ENCODE measurements around the gene SDSL.

The SDSL gene

DNA sequence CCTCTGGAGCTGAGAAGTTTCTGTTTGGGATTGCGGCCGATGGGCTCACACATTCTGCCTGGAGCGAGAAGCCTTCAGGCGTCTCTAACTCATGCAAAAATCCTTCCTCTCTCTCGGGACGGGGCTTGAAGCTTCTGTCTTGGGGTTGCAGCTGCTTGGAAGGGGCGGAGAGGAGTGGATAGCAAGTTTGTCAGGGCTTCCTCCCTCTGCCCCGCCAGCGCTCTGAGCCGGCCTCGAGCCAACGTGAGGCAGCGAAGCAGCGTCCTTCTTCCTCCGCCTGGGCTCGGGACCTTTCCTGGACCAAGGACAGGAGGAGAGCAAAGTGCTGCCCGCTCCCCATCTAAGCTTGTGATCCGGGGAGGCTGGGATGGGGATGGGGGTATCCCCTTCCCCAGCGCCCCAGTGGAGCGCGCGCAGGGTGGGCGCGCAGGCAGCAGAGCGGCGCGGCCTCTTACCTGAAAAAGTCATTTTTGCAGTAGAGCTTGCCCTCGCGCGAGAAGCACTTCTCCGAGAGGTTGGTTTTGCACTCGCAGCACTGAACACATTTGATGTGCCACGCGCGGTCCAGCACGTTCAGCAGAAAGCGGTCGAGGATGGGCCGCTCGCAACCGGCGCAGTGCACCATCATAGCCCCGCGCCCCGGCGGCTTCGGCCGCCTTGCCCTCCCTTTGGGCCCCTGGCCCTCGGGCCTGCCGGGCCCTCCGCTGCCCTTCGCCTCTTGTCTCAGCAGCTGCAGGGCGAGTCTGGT is 48.9 kb downstream of the SDSL start:
- TF ChIP-seq ISL1 (CRISPR knock-in tag; IDR thresholded peaks at IDR 0.05): no peak
- TF ChIP-seq, protein P1, sequence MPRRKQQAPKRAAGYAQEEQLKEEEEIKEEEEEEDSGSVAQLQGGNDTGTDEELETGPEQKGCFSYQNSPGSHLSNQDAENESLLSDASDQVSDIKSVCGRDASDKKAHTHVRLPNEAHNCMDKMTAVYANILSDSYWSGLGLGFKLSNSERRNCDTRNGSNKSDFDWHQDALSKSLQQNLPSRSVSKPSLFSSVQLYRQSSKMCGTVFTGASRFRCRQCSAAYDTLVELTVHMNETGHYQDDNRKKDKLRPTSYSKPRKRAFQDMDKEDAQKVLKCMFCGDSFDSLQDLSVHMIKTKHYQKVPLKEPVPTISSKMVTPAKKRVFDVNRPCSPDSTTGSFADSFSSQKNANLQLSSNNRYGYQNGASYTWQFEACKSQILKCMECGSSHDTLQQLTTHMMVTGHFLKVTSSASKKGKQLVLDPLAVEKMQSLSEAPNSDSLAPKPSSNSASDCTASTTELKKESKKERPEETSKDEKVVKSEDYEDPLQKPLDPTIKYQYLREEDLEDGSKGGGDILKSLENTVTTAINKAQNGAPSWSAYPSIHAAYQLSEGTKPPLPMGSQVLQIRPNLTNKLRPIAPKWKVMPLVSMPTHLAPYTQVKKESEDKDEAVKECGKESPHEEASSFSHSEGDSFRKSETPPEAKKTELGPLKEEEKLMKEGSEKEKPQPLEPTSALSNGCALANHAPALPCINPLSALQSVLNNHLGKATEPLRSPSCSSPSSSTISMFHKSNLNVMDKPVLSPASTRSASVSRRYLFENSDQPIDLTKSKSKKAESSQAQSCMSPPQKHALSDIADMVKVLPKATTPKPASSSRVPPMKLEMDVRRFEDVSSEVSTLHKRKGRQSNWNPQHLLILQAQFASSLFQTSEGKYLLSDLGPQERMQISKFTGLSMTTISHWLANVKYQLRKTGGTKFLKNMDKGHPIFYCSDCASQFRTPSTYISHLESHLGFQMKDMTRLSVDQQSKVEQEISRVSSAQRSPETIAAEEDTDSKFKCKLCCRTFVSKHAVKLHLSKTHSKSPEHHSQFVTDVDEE (CRISPR knock-in tag; IDR thresholded peaks at IDR 0.05): no peak
- TF ChIP-seq, protein P2, sequence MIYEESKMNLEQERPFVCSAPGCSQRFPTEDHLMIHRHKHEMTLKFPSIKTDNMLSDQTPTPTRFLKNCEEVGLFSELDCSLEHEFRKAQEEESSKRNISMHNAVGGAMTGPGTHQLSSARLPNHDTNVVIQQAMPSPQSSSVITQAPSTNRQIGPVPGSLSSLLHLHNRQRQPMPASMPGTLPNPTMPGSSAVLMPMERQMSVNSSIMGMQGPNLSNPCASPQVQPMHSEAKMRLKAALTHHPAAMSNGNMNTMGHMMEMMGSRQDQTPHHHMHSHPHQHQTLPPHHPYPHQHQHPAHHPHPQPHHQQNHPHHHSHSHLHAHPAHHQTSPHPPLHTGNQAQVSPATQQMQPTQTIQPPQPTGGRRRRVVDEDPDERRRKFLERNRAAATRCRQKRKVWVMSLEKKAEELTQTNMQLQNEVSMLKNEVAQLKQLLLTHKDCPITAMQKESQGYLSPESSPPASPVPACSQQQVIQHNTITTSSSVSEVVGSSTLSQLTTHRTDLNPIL (CRISPR knock-in tag; IDR thresholded peaks at IDR 0.05; ENCODE audit: low read depth): no peak
- TF ChIP-seq, protein P3, sequence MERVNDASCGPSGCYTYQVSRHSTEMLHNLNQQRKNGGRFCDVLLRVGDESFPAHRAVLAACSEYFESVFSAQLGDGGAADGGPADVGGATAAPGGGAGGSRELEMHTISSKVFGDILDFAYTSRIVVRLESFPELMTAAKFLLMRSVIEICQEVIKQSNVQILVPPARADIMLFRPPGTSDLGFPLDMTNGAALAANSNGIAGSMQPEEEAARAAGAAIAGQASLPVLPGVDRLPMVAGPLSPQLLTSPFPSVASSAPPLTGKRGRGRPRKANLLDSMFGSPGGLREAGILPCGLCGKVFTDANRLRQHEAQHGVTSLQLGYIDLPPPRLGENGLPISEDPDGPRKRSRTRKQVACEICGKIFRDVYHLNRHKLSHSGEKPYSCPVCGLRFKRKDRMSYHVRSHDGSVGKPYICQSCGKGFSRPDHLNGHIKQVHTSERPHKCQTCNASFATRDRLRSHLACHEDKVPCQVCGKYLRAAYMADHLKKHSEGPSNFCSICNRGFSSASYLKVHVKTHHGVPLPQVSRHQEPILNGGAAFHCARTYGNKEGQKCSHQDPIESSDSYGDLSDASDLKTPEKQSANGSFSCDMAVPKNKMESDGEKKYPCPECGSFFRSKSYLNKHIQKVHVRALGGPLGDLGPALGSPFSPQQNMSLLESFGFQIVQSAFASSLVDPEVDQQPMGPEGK (CRISPR knock-in tag; IDR thresholded peaks at IDR 0.05; ENCODE audit: borderline replicate concordance): no peak
- TF ChIP-seq GLIS3 (CRISPR knock-in tag; IDR thresholded peaks at IDR 0.05): no peak
- TF ChIP-seq, protein P4, sequence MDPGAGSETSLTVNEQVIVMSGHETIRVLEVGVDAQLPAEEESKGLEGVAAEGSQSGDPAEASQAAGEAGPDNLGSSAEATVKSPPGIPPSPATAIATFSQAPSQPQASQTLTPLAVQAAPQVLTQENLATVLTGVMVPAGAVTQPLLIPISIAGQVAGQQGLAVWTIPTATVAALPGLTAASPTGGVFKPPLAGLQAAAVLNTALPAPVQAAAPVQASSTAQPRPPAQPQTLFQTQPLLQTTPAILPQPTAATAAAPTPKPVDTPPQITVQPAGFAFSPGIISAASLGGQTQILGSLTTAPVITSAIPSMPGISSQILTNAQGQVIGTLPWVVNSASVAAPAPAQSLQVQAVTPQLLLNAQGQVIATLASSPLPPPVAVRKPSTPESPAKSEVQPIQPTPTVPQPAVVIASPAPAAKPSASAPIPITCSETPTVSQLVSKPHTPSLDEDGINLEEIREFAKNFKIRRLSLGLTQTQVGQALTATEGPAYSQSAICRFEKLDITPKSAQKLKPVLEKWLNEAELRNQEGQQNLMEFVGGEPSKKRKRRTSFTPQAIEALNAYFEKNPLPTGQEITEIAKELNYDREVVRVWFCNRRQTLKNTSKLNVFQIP (CRISPR knock-in tag; IDR thresholded peaks at IDR 0.05; ENCODE audit: borderline replicate concordance, low read depth): no peak
- TF ChIP-seq CSRNP3 (CRISPR knock-in tag; IDR thresholded peaks at IDR 0.05): no peak
- TF ChIP-seq ZFP3 (CRISPR knock-in tag; IDR thresholded peaks at IDR 0.05): no peak
- no peak for TF ChIP-seq ZNF70 (CRISPR knock-in tag; IDR thresholded peaks at IDR 0.05)
- TF ChIP-seq BACH2 (CRISPR knock-in tag; IDR thresholded peaks at IDR 0.05; ENCODE audit: borderline replicate concordance): no peak
- TF ChIP-seq CSDC2 (CRISPR knock-in tag; IDR thresholded peaks at IDR 0.05): no peak
- TF ChIP-seq SNAI2 (CRISPR knock-in tag; IDR thresholded peaks at IDR 0.05): no peak
- TF ChIP-seq ZFP30 (CRISPR knock-in tag; IDR thresholded peaks at IDR 0.05): no peak
- TF ChIP-seq ESRRG (CRISPR knock-in tag; IDR thresholded peaks at IDR 0.05): no peak

DNA sequence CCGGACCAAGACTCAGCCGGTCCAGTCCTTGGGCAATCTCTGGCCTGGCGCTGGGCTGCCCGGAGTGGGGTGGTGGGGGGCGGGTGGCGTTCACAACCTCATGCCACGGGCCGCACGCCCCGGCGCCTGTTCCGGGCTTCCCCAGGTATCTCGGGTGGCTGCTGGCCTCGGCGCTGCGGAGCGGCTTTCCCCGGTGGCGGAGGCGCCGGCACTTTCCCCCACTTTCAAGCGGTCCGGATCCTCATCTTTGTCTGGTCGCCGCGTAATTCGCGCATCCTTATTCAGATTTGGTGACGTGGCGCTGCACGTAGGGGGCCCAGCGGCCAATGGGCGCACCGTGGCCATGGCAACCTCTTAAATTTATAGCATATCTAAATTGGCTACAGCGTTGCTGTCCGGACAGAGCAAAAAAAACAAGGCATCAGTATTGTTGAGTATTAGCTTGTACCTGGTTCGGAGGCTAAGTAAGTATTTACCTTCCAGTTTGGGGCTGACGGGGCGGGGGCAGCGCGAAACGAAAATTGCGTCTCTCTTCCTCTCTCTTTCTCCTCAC is 49.5 kb downstream of the SDSL start, which contains the start of gene LHX5:
LHX5 (minus strand) TSS at position 253 of the 553 bp plus-strand sequence. CDS start 373 bp downstream, outside the sequence.
- ATAC-seq: no peak
- TF ChIP-seq ZC3H10 (CRISPR knock-in tag; IDR thresholded peaks at IDR 0.05) (no peak), BACH2 (CRISPR knock-in tag; IDR thresholded peaks at IDR 0.05; ENCODE audit: borderline replicate concordance) (no peak), PPARA (CRISPR knock-in tag; IDR thresholded peaks at IDR 0.05; ENCODE audit: borderline replicate concordance) (no peak), SNAI2 (CRISPR knock-in tag; IDR thresholded peaks at IDR 0.05) (no peak), OSR1 (CRISPR knock-in tag; IDR thresholded peaks at IDR 0.05) (no peak), ZFP30 (CRISPR knock-in tag; IDR thresholded peaks at IDR 0.05) (no peak), ZNF565 (CRISPR knock-in tag; conservative IDR thresholded peaks at IDR 0.05; ENCODE audit: low read depth) (no peak), GLIS3 (CRISPR knock-in tag; IDR thresholded peaks at IDR 0.05) (no peak), CSDC2 (CRISPR knock-in tag; IDR thresholded peaks at IDR 0.05) (no peak), ESRRG (CRISPR knock-in tag; IDR thresholded peaks at IDR 0.05) (no peak)
- TF ChIP-seq, protein P4 (CRISPR knock-in tag; IDR thresholded peaks at IDR 0.05; ENCODE audit: borderline replicate concordance, low read depth): no peak
- TF ChIP-seq, protein P1 (CRISPR knock-in tag; IDR thresholded peaks at IDR 0.05): no peak

More for the DNA sequence above, 48.9 kb downstream of the SDSL start:
- ATAC-seq: no peak
